ENCODE data around the gene TMEM79. TPM values are rescaled to one million over a fixed set of nuclear protein-coding genes. Genes with fewer than 3 reads are reported as not detected.

Gene TMEM79
- polyA plus RNA-seq, 4 donors, result 4.1 to 9.2 (median 6.1) TPM

- no peak for DNase-seq (ENCODE audit: low read depth in 4 of 4, low spot score in 3 of 4)
These were observed 21.5 kb upstream of the TMEM79 start for GRCh38 chr1:156262461-156263287.

- no peak for DNase-seq (ENCODE audit: low read depth in 4 of 4, low spot score in 3 of 4)
These were observed 20.9 kb upstream of the TMEM79 start for GRCh38 chr1:156263288-156263655.

- DNase-seq (ENCODE audit: low read depth in 4 of 4, low spot score in 3 of 4), result no peak
These were observed 18.1 kb upstream of the TMEM79 start for GRCh38 chr1:156266051-156266450.

GRCh38 chr1:156268336-156268735 lies 15.8 kb upstream of the TMEM79 start:
- no peak for DNase-seq (ENCODE audit: low read depth in 4 of 4, low spot score in 3 of 4)

- DNase-seq (ENCODE audit: low read depth in 4 of 4, low spot score in 3 of 4), result no peak
These were observed 13.8 kb upstream of the TMEM79 start for GRCh38 chr1:156270314-156270713.

GRCh38 chr1:156276532-156276931 lies 7.6 kb upstream of the TMEM79 start:
- no peak for DNase-seq (ENCODE audit: low read depth in 4 of 4, low spot score in 3 of 4)

- no peak for DNase-seq (ENCODE audit: low read depth in 4 of 4, low spot score in 3 of 4)
These were observed 7.2 kb upstream of the TMEM79 start for GRCh38 chr1:156276966-156277381.

GRCh38 chr1:156279837-156280236 lies 4.3 kb upstream of the TMEM79 start:
- DNase-seq (ENCODE audit: low read depth in 4 of 4, low spot score in 3 of 4), result no peak

- DNase-seq (ENCODE audit: low read depth in 4 of 4, low spot score in 3 of 4), result no peak
These were observed 2.8 kb upstream of the TMEM79 start for GRCh38 chr1:156281281-156281680.

- DNase-seq (ENCODE audit: low read depth in 4 of 4, low spot score in 3 of 4), result no peak
These were observed 2.2 kb upstream of the TMEM79 start for GRCh38 chr1:156281693-156282478.

- peak; percentile 93 to 99 (median 98) for DNase-seq (ENCODE audit: low read depth in 4 of 4, low spot score in 3 of 4)
These were observed 1.5 kb upstream of the TMEM79 start, which contains the start of gene SMG5 for GRCh38 chr1:156282479-156283222. Gene SMG5, minus strand, starts transcription at chr1:156282825. Its CDS starts 145 bp downstream, at chr1:156282680.

GRCh38 chr1:156283521-156283920 lies 604 bp upstream of the TMEM79 start:
- no peak for DNase-seq (ENCODE audit: low read depth in 4 of 4, low spot score in 3 of 4)

GRCh38 chr1:156284757-156285156 lies 632 bp downstream of the TMEM79 start:
- no peak for DNase-seq (ENCODE audit: low read depth in 4 of 4, low spot score in 3 of 4)

- no peak for DNase-seq (ENCODE audit: low read depth in 4 of 4, low spot score in 3 of 4)
These were observed 1.3 kb downstream of the TMEM79 start for GRCh38 chr1:156285437-156285836.

GRCh38 chr1:156286061-156286460 lies 1.9 kb downstream of the TMEM79 start:
- DNase-seq (ENCODE audit: low read depth in 4 of 4, low spot score in 3 of 4), result no peak

GRCh38 chr1:156289857-156290256 lies 5.7 kb downstream of the TMEM79 start:
- DNase-seq (ENCODE audit: low read depth in 4 of 4, low spot score in 3 of 4), result no peak

GRCh38 chr1:156291226-156292061 lies 7.3 kb downstream of the TMEM79 start:
- peak in 2 of 4 donors; percentile 42 to 50 for DNase-seq (ENCODE audit: low read depth in 4 of 4, low spot score in 3 of 4)

- no peak for DNase-seq (ENCODE audit: low read depth in 4 of 4, low spot score in 3 of 4)
These were observed 8.9 kb downstream of the TMEM79 start for GRCh38 chr1:156293098-156293434.

GRCh38 chr1:156293895-156294294 lies 9.8 kb downstream of the TMEM79 start:
- no peak for DNase-seq (ENCODE audit: low read depth in 4 of 4, low spot score in 3 of 4)

- peak in 1 of 4 donors; percentile 64 for DNase-seq (ENCODE audit: low read depth in 4 of 4, low spot score in 3 of 4)
These were observed 11.3 kb downstream of the TMEM79 start, which contains the start of gene GLMP for GRCh38 chr1:156295391-156295947. Gene GLMP, minus strand, starts transcription at chr1:156295679. Its CDS starts 34 bp downstream, at chr1:156295645.

Measured in left renal pelvis (tissue), 4 donors.